CD4-positive, alpha-beta T cell treated with Interleukin-1 beta for 1 hour (primary cell): Measurements from ENCODE around the gene SOCS3.

Experiments used
- DNase-seq, 2 donors: peaks; one replicate each; pipeline ENCODE4 v3.0.0-alpha.2; 2020 to 2022

The SOCS3 gene

DNA sequence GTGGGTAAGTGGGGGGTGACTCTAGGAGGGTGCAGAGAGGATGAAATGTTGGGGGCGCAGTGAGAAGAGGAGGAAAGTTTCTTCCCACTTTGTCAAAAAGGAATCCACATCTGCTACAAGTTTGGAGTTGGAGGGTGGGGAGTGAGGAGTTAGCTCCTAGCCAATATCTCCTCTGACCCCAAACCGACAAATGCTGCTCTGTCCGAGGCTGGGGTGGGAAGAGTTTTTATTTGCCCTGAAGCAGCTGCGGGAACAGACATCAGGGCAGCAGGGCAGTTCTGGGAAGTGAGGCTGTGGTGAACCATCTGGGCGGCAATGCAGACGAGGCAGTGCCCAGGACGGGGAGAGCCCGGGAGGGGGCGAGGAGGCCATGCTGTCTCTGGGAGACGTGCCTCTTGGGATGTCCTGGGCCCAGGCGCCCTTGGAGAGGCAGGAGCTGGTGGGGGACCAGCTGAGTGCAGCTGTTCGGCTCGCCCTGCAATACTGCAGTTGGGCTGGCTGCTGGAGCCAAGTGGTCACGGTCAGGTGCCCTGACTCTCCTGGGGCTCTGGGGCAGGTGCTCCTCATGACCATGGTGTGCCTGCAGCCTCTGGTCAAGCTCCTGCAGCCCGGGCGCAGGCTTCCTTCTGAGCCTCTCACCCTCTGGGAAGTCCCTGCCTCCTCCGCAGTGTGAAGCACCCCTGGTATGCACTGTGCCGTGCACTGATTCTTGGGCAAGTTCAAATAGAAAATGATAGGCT lies 6.4 kb upstream of the SOCS3 start:
- no peak for DNase-seq

DNA sequence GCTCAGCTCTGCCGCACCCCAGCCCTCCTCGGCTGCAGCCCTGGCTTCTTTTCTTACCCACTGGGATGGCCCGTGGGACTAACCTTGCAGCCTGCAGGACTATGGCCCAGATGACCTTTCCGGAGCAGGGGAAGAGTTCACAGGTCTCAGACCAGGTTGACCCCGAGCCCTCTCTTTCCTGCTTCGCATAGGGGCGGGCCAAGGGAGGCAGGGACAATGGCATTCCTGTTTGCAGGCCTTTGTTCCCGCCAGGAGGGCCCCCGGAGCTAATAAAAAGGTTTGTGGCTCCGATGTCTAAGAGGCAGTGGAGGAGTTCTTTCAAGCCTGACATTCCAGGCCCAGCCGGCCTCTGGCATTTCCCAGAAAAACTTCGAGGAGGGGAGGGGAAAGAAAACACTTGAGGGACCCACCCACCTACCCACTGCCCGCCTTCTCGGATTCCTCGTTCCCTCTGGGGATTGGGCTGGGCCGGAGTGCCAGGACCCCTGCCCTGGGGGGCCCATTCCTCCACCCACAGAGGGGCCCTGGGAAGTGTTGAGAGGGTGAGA lies 5.8 kb upstream of the SOCS3 start:
- no peak for DNase-seq

DNA sequence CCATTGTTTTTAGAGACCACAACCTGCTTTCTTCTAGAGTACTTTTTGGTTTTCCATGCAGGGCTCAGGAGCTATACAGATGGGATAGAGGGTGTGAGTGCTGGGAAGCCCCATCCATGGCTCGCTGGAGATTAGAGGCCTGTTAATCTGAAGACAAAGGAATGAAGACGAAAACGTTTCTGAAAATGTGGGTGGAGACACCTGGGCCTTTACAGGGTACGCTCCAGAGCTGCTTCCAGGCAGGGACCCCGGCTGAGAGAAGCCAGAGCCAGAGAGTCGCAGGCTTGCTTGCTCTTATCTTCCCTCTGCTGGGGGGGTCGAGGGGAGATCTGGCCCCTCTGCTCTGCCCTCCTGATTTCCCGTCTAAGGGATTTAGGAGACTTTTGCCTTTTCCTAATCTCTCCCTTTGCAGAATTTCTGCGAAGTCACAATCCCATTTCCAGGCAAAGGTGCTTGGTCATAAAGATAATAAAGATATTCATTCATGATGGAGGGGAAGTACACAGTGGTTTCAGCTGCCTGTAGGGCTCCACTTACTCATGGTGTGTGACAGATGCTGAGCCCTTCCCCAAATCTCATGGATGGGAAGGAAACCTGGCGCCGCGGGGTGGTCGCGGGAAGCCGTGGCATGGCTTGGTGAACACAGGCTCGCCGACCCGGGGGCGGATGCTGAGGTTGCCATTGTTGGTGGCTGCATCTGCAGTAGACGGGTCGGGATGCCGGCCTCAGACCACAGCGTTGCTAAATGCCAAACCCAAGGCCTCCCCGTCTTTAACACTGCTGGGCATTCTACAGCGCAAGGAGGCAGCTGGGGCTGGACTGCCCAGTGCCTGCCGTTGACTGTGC lies 4.8 kb upstream of the SOCS3 start:
- DNase-seq = no peak

DNA sequence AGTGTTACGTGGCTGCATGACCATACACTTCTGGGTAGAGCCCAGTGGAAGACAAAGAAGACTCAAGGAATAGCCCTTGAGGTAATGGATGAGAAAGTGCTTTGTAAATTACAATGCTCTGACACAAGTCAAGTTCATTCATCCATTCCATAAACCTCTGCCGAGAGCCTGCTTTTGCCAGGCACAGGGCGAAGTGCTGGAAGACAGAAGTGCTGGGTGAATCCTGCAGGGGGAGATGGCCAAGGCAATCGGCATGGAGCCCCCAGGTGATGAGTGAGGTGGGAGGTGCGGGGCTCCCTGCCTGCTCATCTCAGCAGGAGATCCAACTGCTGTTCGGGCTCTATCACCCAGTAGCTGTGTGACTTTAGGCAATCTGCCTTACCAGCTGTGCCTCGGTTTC lies 2.8 kb upstream of the SOCS3 start:
- no peak for DNase-seq

DNA sequence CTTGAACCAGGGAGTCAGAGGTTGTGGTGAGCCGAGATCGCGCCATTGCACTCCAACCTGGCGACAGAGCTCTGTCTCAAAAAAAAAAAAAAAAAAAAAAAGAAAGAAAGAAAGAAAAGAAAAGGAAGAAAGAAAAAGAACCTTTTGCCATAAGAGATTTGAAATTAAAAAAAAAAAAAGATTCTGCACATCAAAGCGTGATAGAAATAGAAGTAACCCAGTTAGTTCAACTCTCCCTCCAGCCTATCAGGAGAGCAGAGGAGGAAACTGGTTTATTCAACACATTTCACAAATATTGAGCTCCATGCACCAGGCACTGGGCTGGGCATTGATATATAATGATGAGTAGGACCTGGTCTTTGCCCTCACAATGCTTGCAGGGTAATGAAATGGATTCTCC lies 2.4 kb upstream of the SOCS3 start:
- DNase-seq = no peak

DNA sequence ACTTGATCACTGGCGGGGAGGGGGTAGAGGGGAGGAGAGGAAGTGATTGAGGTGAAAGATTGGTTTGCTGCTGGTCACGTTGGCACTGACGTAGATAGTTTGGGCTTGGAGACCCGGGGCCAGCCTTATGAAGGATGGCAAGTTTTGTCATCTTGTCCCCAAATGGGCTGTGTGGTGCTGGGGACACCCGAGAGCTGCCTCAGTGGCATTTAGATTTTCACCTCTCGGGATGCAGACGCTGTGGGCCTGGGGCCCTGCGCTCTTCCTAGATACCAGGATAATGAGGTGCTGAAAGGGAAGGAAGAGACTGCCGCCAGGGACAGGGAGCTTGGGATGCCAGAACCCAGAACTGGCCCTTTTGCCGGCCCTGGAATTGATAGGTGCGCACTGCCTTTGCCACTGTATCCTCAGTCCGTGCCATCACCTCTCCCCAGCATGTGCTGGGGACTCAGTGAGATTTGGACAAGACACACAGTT lies 1.4 kb upstream of the SOCS3 start:
- DNase-seq = no peak

DNA sequence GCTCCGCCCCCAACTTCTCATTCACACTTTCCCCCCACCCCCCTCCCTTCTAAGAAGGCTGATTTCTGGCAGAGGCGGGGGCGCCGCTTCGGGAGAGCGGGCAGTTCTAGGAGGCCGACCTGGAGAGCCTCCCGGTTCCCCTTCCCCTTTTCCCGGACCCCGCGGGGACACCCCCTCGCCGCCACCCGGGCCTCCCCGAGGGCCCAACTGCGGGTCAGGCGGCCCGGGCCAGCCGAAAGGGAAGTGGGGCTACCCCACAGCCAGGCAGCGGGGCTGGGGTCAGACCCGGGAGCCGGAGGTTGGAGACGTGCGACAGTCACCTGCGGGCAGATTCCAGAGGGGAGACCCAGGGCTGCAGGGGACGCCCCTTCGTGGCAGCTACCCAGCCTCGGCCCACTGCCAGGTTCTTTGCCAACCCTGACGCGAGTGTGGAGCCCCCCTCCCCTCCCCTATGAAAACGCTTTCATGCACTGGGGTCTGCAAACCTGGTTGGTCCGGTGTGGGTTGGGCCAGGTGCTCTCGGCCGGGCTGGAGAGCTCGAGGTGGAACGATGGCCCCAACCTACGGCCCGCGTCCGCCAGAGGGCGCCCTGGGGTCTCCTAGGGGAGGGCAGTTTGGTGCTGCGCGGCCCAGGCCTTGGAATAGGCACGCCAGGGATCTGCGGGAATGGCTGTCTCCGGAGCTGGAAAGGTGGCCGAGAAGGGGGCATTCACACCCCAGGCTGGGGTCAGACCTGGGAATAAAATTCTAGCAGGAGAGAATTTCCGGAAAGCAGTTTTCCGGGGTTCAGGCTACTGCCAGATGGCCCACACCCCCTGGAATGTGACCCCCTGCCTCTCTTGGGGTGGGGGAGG lies 721 bp upstream of the SOCS3 start:
- DNase-seq = peak; percentile 85 to 86

DNA sequence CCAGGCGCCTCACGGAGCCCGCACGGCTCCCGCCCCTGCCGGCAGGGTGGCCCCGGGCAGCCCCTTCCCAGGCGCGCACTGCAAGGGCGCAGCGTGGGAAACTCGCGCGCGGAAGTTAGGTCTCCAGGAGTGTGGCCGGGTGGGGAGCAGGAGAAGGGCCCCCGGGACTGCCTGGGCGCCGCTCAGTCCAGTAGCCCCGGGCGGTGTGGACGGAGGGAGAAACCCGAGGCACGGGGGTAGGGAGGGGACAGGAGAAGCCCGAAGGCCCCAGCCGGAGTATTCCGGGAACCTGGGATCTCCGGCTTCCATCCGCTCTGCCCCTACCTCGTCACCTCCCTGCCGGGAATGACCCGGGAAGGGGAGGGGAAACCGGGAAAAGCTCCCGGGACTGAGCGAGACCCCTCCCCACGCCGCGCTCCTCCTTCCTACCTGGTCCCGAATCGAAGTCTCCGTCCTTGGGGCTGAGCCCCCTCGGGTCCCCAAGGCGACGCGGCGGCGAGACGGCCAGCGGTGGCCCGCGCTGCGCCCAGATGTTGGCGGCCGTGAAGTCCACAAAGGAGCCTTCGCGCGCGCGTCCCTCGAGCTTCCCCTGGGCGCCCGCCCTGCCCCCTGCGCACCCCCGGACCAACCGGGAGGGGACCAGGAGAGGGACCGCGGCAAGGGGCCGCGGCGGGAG lies 418 bp downstream of the SOCS3 start:
- DNase-seq = no peak

DNA sequence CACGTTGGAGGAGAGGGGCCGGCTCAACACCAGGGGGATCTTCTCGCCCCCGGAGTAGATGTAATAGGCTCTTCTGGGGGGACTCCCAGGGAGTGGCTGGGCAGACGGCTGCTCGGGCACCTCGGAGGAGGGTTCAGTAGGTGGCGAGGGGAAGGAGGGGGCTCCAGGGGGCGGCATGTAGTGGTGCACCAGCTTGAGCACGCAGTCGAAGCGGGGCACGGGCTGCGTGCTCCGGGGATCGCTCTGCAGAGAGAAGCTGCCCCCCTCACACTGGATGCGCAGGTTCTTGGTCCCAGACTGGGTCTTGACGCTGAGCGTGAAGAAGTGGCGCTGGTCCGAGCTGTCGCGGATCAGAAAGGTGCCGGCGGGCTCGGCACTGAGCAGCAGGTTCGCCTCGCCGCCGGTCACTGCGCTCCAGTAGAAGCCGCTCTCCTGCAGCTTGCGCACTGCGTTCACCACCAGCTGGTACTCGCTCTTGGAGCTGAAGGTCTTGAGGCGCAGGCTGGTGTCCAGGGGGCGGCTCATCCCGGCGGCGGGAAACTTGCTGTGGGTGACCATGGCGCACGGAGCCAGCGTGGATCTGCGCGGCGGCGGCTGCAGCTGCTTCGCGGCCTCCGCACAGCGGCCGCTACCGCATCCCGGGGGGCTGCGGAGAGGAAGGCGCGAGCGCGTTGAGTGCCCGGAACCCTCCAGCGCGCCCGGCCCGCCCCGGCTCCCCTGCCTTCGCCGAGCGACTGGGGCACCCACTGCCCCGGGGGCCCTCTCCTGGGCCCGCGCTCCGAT lies 1.1 kb downstream of the SOCS3 start:
- DNase-seq = no peak

DNA sequence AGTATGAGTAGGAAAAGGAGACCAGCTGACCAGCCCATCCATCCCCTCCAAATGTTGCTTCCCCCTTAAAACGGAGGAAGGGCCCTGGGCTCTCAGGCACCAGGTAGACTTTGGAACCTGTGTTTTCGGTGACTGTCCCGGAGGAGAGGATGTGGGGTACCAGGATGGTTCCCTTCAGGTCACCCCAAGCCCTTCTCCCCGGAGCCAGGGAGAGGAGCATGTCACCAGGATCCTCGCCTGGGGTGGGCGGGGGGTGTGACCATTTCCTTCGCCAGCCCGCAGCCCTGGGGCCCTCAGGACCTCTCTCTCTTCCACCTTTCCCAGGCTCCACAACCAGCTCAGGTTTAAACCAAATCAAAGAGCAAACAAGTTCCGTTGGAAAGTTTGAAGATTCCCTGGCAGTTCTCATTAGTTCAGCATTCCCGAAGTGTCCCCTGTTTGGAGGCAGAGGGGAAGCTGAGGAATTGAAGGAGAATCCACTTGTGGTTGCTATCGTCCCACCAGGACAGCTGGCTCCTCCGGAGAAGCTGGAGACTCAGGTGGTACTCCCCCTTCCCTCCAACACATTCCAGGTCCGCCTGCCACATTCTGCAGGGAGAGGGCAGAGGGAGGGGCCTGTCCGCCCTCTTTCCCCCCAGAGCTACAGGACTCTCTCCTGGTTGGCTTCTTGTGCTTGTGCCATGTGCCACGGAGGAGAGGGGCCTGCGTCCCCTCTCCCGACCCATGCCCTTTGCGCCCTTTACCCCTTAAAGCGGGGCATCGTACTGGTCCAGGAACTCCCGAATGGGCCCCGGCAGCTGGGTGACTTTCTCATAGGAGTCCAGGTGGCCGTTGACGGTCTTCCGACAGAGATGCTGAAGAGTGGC lies 2.0 kb downstream of the SOCS3 start:
- no peak for DNase-seq

DNA sequence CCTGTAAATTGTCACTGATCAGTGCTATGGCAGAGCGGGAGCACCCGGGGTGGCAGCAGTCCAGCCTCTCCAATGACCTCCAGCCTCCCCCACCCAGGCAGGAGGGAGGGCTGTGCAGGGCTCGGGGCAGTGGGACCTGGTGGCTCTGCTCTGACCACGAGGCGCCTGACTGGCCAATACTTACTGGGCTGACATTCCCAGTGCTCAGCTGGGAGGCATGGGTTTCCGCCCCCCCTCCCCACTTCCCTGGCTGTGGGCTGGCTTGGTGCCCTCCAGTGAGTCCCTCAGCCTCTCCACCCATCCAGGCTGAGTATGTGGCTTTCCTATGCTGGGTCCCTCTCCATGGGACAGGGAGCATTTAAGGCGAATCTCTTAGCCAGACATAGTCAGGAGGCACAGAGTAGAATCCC lies 2.7 kb downstream of the SOCS3 start:
- peak in 1 of 2 donors; percentile 30 for DNase-seq

DNA sequence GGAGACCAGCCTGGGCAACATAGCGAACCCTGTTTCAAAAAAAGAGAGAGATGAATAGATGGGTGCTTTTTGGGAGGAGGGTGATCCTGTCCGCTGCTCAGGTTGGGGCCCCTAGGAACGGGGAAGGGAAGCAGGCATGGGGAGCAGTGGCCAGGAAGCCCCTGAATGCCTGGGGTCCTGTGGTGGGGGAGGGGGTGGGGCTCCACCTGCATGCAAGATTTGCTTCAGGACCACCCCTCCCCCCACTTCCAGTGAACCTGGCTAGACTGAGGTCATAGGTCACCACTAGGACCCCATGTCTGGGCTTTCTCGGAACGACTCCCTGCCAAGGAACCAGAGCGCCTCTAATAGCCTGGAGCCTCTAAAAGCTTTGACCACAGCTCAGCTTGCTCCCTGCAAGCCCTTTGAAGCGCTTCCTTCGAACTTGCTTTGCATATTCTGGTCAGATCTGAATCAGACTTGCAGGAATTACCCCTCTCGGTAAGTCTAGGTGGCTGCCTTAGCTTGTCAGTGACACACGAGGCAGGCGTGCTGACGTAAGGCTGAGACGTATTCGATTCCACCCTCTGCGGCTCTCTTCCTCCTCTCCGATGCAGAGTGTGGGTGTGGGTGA lies 3.7 kb downstream of the SOCS3 start:
- peak; percentile 94 to 95 for DNase-seq

DNA sequence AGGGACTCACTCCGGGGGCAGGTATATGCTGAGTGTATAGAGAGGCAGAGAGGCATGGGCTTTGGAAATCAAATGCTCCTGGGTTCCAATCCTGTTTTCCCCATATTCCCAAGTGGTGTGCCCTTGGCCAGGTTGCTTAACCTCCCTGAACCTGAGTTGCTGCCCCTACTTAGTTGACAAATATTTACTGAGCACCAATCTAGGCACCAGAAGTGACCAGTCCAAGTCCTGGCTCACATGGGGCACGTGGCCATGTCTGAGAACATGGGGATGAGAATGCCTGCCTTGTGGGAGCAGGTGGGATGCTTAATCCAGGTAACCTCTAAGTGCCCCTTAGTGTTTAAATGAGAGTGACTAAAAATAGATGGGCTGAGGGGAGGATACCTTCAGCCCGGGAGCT lies 4.2 kb downstream of the SOCS3 start:
- no peak for DNase-seq

DNA sequence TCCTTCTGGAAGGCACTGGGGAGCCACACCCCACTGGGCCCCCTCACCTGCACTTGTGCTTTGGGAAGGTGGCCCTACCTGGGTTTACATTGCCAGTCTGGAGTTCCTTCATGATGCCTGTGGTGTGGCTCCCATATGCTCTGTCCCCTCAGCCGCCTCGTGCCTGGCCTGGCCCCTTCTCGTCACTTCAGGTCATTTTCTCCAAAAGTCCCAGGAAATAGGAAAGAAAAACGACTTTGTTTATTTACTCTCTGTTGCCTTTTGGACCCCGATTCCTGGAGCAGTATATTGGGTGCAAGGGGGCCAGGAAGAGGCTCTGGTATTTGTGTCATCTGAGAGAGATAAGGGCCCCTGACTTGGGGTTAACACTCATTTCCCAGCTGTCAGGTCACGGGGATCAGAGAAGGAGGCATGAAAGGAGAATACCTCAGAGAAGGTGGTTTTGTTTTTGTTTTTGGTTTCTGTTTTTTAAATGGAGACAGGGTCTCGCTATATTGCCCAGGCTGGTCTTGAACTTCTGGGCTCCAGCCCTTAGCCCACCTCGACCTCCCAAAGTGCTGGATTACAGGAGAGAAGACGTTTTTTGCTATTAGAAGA lies 4.7 kb downstream of the SOCS3 start:
- peak in 1 of 2 donors; percentile 50 for DNase-seq

DNA sequence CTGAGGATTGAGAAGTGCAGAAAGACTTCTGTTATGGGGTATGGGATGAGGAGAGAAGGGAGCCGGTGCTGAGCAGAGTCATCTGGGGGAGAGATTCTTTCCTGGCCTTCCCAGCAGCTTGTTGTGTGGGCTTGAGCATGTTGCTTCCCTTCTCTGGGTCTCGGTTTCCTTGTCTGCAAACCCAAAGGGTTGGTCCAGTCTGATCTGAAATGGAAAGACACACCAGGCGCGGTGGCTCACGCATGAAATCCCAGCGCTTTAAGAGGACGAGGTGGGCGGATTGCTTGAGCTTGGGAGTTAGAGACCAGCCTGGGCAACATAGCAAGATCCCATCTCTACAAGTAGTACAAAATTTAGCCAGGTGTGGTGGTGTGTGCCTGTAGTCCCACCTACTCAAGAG lies 6.0 kb downstream of the SOCS3 start:
- DNase-seq = no peak

DNA sequence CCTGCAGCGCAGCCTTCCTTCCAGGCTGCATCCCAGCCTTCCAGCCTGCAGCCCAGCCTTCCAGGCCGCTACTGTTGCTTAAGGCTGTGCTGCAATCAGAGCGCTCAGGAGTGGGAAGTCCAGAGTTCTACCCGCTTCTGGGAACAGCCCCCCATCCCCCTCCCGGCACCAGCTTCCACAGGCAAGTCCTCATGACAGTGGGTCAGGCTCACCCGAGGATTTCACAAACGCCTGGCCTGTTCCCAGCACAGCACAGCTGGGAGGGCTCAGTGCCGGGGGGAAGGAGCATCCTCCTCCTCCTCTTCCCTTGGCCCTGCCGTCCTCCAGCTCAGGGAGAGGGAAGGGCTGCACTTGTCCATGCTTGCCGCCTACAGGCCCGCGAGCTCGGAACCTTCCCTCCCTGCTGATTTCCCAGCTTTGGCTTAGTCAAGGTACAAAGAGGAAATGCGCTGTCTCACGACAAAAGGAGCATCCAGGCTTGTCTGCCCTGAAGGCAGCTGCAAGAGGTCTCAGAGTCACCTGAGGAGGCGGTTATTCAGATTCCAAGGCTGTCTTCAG lies 8.3 kb downstream of the SOCS3 start:
- no peak for DNase-seq

DNA sequence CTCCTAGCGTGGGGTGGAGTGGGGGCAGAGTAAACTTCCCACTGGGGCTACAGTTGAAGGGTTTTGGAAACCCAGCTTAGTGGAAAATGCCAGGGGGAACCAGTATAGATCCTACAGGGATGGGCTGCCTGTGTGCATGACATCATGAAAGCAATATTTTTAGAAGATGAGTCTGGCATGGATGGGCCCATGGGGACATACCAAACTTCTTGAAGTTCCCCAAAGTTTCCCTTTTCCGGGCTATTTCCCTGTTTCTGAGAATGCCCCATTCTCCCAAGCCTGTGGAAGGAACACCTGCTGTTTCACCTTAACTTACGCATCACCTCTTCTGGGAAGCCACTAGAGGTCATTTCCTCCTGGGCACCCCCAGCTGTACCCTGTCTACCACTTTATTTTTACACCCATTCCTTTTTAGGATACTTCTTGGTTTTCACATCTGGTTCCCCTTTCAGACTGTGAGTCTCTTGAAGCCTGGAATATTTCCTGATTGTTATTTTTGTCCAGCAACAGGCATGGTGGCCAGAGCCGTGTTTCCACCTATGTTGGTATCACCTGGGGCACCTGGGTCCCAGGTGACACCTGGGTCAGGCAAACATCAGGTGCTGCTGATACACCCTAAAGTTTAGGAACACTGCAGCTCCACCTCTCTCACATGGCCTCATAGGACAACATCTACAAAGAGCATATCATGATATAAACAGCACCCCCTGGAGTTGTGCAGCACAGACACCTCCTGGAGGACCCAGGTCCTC lies 9.8 kb downstream of the SOCS3 start:
- DNase-seq = no peak

DNA sequence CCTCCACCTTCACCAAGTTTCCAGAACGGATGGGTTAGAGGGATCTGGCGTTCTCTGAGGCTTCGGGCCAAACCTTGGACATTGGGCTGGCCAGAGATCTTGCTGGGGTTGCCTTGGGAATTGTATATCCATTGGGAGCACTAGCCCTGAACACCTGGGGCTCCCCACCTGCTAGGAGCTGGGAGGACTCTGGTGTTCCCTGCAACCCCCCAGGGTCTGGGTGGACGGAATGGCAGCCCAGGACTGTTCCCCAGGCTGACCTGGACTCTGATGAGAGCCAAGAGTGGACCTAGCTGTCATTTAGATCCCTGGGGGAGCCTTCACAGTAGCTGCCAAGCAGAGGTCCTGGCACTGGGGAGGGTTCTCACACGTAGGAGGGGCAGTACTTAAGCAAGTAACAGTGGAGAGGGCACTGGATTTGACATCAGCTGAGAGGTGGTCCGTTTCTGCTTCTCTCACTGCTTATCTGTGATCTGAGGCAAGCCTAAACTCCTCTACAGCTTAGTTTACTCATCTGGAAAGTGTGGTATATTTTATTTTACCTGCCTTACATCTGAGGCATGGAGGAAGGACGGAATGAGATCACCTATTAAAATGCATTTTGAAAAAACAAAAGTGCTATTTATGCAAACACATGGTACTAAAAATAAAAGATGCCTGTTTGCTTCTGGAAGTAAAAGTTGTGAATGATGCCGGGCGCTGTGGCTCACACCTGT lies 11.7 kb downstream of the SOCS3 start:
- no peak for DNase-seq
